AG04450 (cell line): ENCODE results near the gene WIPF1. TPM values are rescaled to one million over a fixed set of nuclear protein-coding genes. Genes with fewer than 3 reads are reported as not detected.
"Not testable (repeated sequence)": the region's sequence is repeated elsewhere in the genome, so short reads cannot be mapped to it uniquely, and the experiment has no call there.

ENCODE experiments used
- CTCF ChIA-PET: fragments of 300-600, 350-600 bp; formaldehyde crosslinking; extraction: SDS; loops from one replicate; lab custom pipeline; 2022; ENCODE audit warnings: antibody characterized with exemption, inconsistent platforms; lab: Charles Lee
- POLR2A ChIA-PET: fragments of 350-600 bp; formaldehyde crosslinking; extraction: SDS; loops from one replicate; lab custom pipeline; 2021; ENCODE audit warnings: antibody characterized with exemption, inconsistent platforms; lab: Yijun Ruan, JAX
- DNase-seq: peaks from one replicate; pipeline ENCODE4 v3.0.0-alpha.2; 2011; ENCODE audit warnings: low read depth, low spot score
- H3K27ac ChIP-seq: one replicate; pipeline ENCODE4 v1.5.1; 2012; ENCODE audit warnings: low read depth, low read length, control low read depth
- H3K27me3 ChIP-seq: one replicate; pipeline ENCODE4 v1.6.0; 2012; ENCODE audit warnings: low read length; ENCODE audit not compliant: control insufficient read depth, insufficient read depth
- H3K4me3 ChIP-seq: 2 replicates; pipeline ENCODE4 v1.5.1; 2011; ENCODE audit warnings: mild to moderate bottlenecking, low read depth, low read length, control low read depth
- H3K9me3 ChIP-seq: 2 replicates; pipeline ENCODE4 v1.5.1; 2012; ENCODE audit warnings: low read length; ENCODE audit not compliant: control insufficient read depth, insufficient read depth
- CTCF ChIP-seq: IDR thresholded peaks from 2 replicates; pipeline ENCODE4 v1.5.1; 2011; ENCODE audit warnings: low read depth, low read length, control low read depth, inconsistent platforms
- polyA plus RNA-seq: library from polyadenylated mRNA; depleted of rRNA; stranded (reverse); fragments of >200 nt; gene quantifications from 2 replicates; pipeline ENCODE4 v1.2.3, GENCODE V29; 2011

The WIPF1 gene
- polyA plus RNA-seq, 1 experiment, result 12.4 TPM

GRCh38 chr2:174553811-174554493 is 43.7 kb downstream of the WIPF1 start:
- Histone ChIP-seq H3K27me3 (no peaks in the 10 kb centered on the region), H3K27ac (no peak overlapping the region), H3K4me3 (no peak overlapping the region), H3K9me3 (peaks cover 4% of the 10 kb centered on the region; the same call in 1 of the 2 replicates)
- ChIA-PET POLR2A (no interaction called here), CTCF (interaction anchor here (0.6 to 1.9 kb wide), 3 partner anchors 93 to 1589 kb away, joined by 3 to 5 read pairs (median 4); no protein-coding TSS in a partner anchor)
- no peak for TF ChIP-seq CTCF
- DNase-seq, result no peak

- no peak overlapping the region for H3K4me3 ChIP-seq
- no peaks in the 10 kb centered on the region for H3K27me3 ChIP-seq
- no peak overlapping the region for H3K27ac ChIP-seq
- no peak for DNase-seq
- POLR2A ChIA-PET, result no interaction called here
- CTCF ChIA-PET, result interaction anchor here (0.6 kb wide), 1 partner anchor 90 kb away, joined by 3 read pairs; no protein-coding TSS in a partner anchor
- peaks cover 8% of the 10 kb centered on the region for H3K9me3 ChIP-seq
- TF ChIP-seq CTCF, result no peak
These were observed 44.7 kb downstream of the WIPF1 start for GRCh38 chr2:174552880-174553279.

GRCh38 chr2:174551697-174552096 is 45.9 kb downstream of the WIPF1 start:
- Histone ChIP-seq H3K27ac (no peak overlapping the region), H3K9me3 (peaks cover 8% of the 10 kb centered on the region), H3K4me3 (no peak overlapping the region), H3K27me3 (no peaks in the 10 kb centered on the region)
- CTCF ChIA-PET, result interaction anchor here (1.2 kb wide), 1 partner anchor 137 kb away, joined by 4 read pairs; no protein-coding TSS in a partner anchor
- DNase-seq, result no peak
- TF ChIP-seq CTCF, result no peak
- POLR2A ChIA-PET, result no interaction called here

- H3K27ac ChIP-seq, H3K9me3 ChIP-seq, H3K4me3 ChIP-seq, DNase-seq, POLR2A ChIA-PET: not testable (repeated sequence)
- CTCF ChIA-PET, result interaction anchor here (3.9 kb wide), 1 partner anchor 87 kb away, joined by 137 read pairs; no protein-coding TSS in a partner anchor
- H3K27me3 ChIP-seq, result peaks cover 12% of the 10 kb centered on the region
These were observed 49.0 kb downstream of the WIPF1 start for GRCh38 chr2:174548646-174549045.

- DNase-seq, H3K4me3 ChIP-seq, H3K27ac ChIP-seq, POLR2A ChIA-PET, H3K9me3 ChIP-seq: not testable (repeated sequence)
- peaks cover 13% of the 10 kb centered on the region for H3K27me3 ChIP-seq
- CTCF ChIA-PET, result interaction anchor here (1.1 to 3.9 kb wide), 2 partner anchors 86 to 135 kb away, joined by 3 to 137 read pairs; no protein-coding TSS in a partner anchor
These were observed 49.6 kb downstream of the WIPF1 start for GRCh38 chr2:174548021-174548420.
